Suppressor macrophage treated with lipopolysaccharide for 1 hour (primary cell): ENCODE results near the gene CTSW.

ENCODE experiments used
- DNase-seq, 3 donors: peaks; one replicate each; pipeline ENCODE4 v3.0.0-alpha.2; 2020 to 2022

Gene CTSW

DNA sequence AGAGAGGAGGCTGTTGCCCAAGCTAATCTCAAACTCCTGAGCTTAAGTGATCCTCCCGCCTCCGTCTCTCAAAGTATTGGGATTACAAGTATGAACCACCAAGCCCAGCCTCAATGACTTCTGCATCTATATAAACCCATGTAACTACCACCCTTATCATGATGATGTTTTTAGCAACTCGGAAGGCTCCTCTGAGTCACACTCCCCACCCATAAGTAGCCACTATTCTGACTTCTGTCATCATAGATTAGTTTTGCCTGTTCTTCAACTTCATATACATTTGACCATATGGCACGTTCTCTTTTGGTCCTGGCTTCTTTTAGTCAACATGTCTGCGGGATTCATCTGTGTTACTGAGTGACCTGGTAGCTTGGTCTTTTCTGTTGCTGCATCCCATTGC lies 27.0 kb downstream of the CTSW start:
- DNase-seq: no peak

DNA sequence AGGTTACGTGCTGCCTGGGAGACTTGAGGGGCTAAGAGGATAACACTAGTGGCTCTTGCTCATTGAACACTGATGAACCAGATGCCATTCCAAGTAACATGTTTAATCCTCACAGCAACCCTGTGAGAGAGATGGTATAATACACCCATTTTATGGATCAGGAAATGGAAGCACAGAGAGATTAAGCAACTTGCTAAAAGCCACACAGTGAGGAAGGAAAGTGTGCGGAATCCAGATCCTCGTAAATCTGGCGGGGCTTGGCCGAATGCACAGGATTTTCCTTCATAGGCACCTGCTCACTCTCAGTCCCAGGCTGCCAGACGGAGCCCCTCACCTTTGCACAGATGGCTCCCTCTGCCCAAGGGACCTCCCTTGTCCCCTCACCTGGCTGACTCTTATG lies 28.2 kb downstream of the CTSW start:
- no peak for DNase-seq

DNA sequence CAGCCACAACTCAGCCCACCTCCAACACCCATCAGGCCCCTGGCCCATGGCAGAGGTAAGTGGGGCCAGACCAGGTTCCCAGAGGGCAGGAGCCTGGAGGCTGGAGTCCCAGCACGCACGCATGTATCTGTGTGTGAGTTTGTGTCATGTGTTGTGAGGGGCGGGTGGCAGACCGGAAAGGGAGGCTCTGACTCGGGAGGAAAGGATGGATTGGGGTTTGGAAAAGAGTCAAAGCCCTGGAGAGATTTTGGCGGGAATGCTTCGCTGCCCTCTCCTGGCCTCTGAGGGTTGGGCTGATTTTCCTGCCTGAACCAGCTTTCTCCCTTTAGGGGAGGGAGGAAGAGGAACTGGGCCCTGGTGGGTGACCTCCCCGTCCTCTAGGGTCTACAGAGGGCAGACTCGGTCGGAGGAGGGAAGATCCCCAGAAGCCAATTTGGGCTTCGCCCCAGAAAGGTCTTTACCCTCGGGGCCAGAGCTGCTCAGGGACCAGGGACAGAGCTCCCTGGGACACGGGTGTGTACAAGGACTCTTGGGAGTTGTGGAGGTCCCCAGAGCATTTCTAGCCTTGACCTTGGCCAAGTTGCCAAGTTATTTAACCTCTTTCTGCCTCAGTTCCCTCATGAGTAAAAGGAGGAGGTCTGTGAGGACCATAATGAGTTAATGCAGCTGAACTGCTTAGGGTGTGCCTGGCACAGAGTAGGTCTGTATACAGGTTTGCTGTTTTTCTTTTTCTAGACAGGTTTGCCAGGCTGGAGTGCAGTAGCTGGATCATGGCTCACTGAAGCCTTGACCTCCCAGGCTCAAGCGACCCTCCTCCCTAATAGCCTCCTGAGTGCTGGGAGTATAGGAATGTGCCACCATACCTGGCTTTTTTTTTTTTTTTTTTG lies 32.3 kb downstream of the CTSW start:
- peak in 1 of 3 donors; percentile 46 for DNase-seq

DNA sequence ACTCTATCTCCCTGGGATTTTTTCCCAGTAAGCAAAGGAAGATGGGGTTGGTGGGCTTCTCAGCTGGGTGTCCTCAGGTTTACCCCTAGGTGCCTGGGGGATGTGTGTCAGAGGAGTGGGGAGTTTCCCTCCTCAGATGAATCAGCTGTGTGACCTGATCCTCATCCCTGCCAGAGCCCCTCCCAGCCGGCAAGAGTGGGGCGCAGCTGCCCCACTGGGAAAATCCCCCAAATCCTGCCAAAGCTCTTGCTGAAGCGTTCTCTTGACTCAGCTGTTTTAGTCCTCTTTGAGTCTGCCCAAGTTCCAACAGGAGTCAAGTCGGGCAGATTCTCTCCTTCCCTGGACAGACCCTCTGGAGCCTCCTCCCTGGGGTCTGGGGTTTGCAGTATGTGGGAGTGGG lies 33.2 kb downstream of the CTSW start:
- peak; percentile 79 to 86 (median 84) for DNase-seq

DNA sequence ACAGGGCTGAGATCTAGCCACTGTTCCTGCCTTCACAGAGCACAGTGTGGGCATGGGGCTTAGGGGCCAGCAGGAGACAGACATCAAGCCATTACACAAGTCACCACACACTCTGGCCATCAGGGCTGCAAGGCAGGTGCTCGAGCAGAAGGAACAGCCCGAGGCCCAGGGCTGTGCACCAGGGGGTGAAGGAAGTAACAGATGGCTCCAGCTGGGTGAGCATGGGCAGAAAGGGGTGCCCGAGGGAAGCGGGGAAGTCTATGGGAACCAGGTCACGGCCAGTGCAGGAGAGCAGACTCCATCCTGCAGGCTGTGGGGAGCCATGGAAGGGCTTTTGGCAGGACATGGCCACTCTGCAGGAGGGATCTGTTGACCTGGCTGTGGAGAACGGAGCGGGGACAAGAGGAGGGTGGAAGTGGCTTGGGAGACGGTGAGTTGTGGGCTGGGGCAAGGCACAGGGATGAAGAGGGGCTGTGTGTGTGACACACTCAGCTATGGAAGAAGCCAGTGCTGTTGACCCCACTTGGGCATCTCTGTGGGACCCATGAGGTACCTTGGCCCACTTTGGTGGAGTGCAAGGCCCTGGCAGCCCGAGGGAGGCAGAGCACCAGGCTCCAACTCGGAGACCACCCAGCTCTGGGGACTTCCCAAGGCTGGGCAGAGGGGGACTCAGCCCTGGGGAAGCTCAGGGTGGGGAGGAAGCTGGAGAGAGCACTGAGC lies 35.6 kb downstream of the CTSW start:
- DNase-seq: no peak

DNA sequence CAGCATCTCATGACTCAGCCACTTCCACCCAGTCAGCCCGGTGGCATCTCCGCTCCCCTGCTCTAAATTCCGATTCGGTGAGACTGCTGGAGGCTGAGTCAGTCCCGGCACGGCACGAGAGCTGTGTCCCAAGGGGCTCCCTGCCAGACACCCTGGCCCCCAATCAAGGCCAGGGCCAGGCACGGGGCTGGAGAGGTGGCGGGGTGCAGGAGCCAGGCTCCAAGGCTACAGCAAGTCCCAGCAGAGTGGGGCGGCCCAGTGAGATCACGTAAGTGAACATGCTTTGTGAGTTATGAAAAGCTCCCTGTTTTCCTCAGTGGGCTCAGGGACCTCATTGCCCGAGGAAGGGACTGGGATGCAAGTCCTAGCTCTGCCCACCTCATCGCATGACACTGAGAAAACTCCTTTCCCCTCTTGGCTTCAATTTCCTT lies 36.2 kb downstream of the CTSW start:
- peak; percentile 85 for DNase-seq

DNA sequence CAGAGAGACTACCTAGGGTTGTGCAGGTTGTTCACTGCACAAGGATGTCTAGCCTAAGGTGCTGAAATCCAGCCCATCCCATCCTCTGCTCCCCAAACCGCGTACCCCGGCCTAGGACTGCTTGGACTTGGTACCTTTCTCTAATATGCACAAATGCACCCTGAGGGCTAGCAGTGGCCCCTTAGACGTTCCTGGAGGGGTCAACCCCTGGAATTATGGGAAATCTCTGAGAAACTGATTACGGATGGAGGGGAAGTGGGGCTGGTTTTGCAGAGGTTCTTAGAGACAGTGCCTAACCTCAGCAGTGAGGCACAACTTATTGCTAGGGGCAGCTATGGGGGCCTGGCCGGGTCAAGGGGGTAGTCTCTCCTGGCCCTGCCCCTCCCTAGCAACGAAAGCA lies 36.8 kb downstream of the CTSW start:
- no peak for DNase-seq

DNA sequence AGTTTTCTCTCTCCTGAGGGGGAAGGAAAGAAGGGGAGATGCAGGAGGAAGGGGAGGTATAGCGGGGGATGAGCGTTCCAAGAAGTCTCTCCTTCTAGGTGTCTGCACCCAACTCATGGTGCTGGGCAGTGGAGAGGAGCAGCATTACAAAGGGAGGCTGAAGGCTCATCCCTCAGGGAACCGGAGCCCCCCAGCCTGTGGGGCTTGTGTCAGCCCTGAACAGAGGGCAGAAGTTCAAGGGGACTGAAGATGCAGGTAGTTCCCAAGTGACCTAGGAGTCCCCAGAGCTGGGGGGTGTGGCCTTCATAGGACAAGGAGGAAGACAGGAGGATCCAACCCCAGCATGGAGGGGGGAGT lies 37.4 kb downstream of the CTSW start:
- DNase-seq: no peak

DNA sequence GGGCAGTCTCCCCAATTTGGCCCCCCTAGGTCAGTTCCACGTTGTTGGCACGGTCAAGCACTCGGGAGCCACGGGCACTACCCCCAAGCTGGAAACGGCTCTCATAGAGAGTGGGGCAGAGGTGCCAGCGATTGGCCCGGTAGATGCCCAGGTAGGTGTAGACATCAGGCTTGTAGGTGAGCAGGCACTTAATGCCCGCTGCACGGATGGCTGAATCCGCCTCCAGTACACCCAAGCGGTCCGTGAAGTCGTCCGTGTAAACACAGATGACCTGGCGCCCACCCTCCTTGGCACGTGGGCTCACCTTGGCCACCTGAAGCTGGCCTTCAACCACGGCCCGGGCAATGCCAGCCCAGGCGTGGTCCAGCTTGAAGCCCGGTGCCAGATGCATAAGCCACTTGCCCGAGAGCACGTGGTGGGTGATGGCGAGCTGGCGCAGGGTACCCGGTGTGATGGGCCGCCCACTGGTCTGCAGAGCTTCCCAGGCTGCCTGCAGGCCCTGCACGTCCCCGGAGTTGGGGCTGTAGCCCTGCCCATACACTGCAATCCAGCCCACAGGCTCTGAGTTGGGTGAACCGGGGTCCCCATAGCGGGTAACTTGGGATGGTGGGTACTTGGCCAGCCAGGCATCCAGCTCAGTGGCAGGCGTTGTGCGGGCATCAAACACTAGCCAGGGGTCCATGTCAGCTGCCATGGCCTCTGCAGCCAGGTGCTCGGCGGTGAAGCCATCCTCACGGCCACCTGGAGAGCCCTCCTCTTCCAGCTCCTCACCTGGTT lies 38.0 kb downstream of the CTSW start:
- DNase-seq: no peak

DNA sequence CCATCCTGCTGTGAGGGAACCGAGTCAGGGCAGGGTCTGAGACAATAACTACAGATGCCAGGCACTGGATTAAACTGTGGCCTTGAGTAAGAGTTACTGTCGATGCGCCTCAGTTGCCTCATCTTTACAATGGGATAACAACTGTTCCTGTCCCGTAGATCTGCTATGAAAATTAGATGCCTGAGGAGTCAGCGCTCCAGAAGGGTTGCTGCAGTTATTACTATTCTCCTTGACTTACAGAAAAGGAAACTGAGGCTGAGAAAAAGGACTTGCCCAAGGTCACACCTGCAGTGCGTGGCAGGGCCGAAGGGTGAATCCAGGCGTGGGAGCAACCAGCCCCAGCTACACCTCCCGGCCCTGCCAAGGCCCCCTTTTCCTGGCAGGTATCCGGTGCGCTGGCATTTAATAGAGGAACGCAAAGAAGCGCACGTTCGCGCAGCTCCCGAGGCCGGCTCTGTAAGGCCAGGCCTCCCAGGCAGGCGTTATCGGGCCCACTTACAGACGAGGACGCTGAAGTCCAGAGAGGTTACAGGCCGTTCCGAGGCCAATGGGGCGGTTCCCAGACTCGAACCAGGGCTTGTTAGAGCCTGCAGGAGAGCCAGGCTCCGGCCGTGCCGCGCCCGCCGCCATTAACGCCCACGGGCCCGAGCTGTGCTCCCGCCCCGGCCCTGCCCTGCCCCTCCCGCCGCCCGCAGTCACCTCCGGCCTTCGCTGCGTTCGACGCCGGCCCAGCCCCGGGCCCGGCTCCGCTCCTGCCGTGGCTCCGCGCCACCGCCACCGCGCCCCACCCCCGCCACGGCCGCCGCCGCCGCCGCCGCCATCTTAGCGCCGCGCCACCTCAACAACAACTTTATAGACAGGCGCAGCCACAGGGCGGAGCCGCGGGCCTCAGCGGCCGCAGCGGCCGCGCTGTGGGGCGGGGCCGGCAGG lies 38.8 kb downstream of the CTSW start, which contains the start of gene C11orf68:
TSS of gene C11orf68 (minus strand) at position 852 of the 930 bp plus-strand sequence. CDS start at position 821, 31 bp downstream.
- no peak for DNase-seq

DNA sequence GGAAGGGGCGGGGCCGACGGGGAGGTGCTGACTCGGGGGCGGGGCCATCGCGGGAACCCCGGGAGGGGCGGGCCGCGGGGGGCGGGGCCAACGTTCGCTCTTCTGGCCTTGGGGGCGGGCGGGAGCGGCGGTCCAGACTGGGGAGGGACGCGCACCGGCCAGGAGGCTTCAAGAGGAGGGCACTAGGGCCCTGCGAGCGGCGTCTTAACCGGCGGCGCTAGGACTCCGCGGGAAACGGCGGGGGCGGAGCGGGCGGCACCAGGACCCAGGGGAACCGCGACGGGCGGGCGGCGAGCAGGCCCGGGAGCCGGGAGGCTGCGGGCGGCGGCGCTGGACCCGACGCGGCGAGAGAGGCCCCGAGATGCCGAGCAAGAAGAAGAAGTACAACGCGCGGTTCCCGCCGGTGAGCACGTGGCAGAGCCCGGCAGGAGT lies 39.5 kb downstream of the CTSW start, which contains the start of gene DRAP1:
TSS of gene DRAP1 (plus strand) at position 286 of the 432 bp plus-strand sequence. CDS start at position 362, 76 bp downstream.
- DNase-seq: peak; percentile 99 to 100 (median 99)

DNA sequence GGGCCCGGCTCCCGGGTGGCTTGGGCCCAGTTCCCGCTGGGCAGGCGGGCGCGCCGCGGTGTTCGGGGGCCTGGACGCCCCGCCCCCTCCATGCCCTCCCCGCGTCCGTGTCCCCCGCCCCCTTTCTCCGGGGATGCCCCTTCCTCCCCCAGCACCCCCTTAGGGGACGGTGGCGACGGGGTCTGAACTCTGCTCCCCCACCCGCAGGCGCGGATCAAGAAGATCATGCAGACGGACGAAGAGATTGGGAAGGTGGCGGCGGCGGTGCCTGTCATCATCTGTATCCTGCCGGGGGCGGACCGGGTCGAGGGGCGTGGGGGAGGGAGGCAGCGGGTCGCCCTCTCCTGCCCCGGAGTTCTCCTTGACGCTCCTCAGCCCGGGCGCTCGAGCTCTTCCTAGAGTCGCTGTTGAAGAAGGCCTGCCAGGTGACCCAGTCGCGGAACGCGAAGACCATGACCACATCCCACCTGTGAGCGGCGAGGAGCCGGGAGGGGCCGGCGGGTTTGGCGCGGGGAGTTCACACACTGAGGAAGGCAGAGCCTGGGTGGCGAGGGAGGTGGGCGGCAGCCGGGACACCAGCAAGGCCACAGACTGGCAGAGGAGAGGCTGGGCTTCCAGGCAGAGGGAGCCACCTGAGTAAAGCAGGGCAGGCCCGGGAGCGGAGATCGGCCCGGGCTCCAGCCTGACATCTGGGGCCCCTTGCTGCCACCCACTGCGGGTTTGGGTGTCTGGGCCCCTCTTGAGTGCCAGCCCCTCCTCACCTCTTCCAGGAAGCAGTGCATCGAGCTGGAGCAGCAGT lies 40.1 kb downstream of the CTSW start:
- peak; percentile 30 to 61 (median 41) for DNase-seq

DNA sequence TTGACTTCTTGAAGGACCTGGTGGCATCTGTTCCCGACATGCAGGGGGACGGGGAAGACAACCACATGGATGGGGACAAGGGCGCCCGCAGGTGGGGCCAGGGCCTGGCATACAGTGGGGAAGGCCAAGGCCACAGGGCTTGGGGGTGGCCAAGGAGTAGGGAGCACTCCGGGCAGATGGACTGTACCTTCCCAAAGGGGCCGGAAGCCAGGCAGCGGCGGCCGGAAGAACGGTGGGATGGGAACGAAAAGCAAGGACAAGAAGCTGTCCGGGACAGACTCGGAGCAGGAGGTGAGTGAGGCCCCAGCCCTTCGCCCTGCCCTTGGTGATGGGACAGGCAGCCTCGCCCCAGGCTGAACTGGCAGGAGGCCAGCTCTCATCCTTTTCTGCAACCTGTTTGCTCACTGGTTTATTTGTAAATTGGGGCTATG lies 40.8 kb downstream of the CTSW start:
- no peak for DNase-seq

DNA sequence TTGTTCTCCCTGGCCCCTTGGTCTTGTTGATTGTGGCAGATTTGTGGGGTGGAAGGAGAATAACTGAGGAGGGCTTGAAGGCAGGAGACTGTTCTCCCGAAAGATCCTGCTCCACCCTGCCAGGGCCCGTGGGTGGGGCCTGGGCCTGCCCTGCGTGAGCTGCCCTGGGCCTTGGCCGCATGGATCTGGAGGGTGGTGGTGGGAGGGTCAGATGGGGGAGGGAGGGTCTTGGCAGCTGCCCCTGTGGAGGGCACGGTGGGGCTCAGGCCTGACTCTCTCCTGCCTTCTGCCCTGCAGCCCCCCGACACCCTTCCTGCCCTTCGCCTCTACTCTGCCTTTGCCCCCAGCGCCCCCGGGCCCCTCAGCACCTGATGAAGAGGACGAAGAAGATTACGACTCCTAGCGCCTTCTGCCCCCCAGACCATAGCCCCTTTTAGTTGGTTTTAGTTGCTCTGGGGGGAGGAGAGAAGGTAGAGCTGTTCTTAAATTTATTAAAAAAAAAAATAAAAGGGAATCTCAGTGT lies 41.5 kb downstream of the CTSW start:
- DNase-seq: no peak

DNA sequence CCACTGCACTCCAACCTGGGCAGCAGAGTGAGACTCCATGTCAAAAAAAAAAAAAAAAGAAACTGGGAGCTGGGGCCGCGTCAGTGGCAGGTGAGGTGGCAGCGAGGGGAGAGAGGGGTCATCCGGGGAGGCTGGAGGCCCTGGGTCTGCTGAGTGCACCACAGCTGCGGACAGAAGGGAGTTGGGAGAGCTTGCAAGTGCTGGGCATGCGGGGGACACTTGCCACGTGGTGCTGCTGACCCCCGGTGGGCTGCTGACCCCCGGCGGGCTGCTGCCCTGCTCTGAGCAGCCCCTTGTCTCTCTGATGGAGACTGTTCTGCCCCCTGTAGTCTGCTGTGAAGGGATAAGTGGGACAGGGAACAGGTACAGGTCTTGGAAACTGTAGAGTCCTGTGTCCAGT lies 42.2 kb downstream of the CTSW start:
- DNase-seq: no peak

DNA sequence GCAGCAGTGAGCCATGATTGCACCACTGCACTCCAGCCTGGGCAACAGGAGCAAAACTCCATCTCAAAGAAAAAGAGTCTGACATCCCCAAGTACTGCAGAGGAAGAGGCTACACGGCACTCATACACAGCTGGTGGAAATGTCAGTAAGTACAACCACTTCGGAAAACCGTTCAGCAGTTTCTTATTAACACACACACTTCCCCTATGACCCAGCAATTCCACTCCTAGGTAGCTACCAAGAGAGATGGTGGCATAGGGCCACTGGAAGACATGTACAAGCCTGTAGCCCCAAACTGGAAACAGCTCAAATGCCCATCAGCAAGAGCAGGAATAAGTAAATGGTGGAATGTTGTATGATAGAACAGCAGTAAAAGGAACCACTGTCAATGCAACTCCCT lies 42.9 kb downstream of the CTSW start:
- DNase-seq: no peak

DNA sequence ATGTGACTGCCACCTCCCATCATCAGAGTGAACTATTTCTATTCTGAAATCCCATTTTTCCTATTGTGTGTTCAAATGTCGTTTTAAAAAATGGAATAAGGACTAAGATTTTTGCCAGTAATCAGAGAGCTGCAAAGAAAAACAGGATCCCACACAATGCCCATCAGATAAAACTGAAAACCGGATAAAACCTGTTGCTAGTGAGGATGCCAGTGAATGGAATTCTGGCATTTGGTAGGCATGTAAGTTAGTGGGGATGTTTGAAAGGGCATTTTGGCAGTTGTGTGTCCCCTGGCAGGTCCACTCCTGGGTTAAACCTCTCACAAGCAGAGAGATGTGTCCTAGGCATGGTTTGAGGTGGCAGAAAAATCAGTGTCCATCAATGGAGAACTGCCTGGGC lies 45.8 kb downstream of the CTSW start:
- DNase-seq: no peak

DNA sequence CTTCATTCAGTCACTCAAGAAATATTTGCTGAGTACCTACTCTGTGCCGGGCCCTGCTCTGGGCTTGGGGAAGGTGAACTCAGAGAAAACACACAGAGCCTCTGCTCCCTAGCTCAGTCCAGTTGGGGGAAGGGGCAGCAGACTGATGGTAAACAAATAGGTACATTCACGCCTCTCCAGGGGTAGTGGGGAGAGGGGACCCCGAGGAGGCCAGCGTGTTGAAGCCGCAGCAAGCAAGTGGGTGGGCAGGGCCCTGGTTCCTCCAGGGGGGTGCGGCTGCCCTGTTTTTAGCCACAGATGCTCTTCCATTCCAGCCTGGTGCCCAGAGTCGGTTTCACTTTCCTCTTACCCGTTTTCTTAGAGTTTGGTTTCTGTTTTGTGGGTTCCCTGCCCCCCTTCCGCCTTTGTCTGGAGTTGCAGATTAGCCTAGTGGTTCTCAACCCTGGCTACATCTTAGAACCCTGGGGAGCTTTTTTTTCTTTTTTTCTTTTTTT lies 48.3 kb downstream of the CTSW start:
- DNase-seq: peak; percentile 86 to 91 (median 89)

DNA sequence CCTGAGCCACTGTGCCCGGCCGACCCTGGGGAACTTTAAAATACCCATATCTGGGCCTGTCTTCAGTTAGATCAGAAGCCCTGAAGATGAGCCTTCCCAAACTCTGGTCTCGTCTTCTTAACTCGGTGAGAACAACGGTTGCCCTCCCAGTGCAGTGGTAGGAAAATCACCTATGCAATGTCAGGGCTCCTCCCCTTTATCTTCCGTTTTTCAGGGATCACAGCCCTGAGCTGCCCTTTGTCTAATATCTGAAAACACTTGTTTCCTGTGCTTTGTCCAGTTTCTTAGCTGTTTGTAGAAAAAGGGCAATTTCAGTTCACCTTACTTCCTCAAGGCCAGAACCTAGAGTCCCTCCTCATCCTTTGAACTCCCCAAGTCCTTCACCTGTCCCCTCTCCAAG lies 49.0 kb downstream of the CTSW start:
- DNase-seq: no peak

DNA sequence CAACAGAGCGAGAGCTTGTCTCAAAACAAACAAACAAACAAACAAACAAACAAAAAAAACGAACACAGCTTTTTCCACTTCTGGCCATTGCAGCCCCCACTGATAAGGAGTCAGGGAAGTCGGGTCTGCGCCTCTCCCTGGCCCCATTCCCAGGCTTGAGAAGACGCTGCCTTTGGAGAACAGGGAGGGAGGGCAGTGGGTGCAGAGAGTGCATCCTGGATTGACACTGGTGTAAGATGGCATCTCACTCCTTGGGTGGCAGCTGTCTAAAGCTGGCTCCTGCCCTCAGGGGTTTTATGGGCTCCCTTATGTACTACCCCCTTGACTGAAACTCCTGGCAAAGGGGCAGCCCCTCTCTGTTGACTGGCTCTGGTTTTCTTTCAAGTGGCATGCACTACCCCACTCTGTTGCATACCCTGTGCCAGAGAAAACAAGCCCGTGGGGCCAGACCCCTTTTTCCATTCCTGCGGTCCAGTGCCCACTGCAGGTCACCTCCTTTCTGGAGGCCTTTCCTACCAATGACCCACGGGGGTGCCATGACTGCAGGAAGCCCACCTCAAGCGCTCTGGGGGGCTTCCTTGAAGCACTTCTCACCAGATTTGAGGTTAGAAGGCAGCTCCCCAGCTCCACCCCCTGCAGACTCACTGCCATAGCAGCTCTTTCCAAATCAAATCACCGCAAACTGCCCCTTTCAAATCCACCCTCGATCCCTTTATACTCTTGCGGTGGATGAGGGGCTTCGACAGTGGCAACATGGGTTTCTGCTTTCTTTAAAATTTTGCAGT lies 52.3 kb downstream of the CTSW start:
- no peak for DNase-seq
